Mucosa of descending colon (tissue), 3 donors: ENCODE results near the gene CDRT4. TPM values are rescaled to one million over a fixed set of nuclear protein-coding genes. Genes with fewer than 3 reads are reported as not detected.
A peak's percentile ranks its signal among the peaks of the same experiment; 100 is the strongest.

ENCODE experiments used
- ATAC-seq: fragments of 200-7000 bp; cut with Tn5 transposase; one replicate; pipeline ENCODE4 v1.9.1; 2020; ENCODE audit warnings: mild to moderate bottlenecking, moderate library complexity
- DNase-seq, 3 donors: peaks; one replicate each; pipeline ENCODE4 v3.0.0-alpha.2; 2020
- H3K36me3 ChIP-seq: fragments of 200-600 bp; one replicate; pipeline ENCODE4 v1.8.0; 2021; ENCODE audit warnings: low read depth, mild to moderate bottlenecking
- H3K4me1 ChIP-seq: fragments of 200-600 bp; one replicate; pipeline ENCODE4 v1.8.0; 2021; ENCODE audit warnings: low read depth, mild to moderate bottlenecking
- H3K4me3 ChIP-seq: fragments of 200-600 bp; one replicate; pipeline ENCODE4 v1.8.0; 2021; ENCODE audit warnings: mild to moderate bottlenecking
- H3K9me3 ChIP-seq: fragments of 200-600 bp; one replicate; pipeline ENCODE4 v1.8.0; 2021; ENCODE audit warnings: mild to moderate bottlenecking
- CTCF ChIP-seq: fragments of 200-600 bp; IDR thresholded peaks from one replicate; pipeline ENCODE4 v1.8.0; 2022; ENCODE audit warnings: antibody characterized with exemption, mild to moderate bottlenecking
- intact Hi-C, 2 donors: fragments of 100-400 bp; cut with DNase I in 1 of 2; cut with micrococcal nuclease in 1 of 2; formaldehyde crosslinking; loops; one replicate each; pipeline versions ENCODE4 v1.11.0 to v1.11.1; 2022; cut with DNase I, micrococcal nuclease
- total RNA-seq, 3 donors: library from RNA; stranded (reverse); fragmentation: NEBNext Ultra II Directional in 2 of 3; extraction: Animal tissue kit (Norgen Biotek cat#: 25700) in 2 of 3; gene quantifications; one replicate each; pipeline versions ENCODE4 v1.2.1 to v1.2.4, GENCODE V29; 2021 to 2023
- donor health status: DM: no; HTN: no; CAD: no; lungs with moderate emphysema.
- donor health status: DM: no; HTN: no; CAD: no.
- donor health status: DM: no; HTN: yes; CAD: no.

The CDRT4 gene
- total RNA-seq, 3 donors from 2014 or later, result 4.8 to 17.5 (median 5.7) TPM

GRCh38 chr17:15452746-15453145 lies 14.7 kb downstream of the CDRT4 start:
- H3K36me3 ChIP-seq, result no peaks in the 10 kb centered on the region
- DNase-seq (no peak), ATAC-seq (peak; percentile 14)
- H3K4me3 ChIP-seq, result no peak overlapping the region
- intact Hi-C loops, result no loop called here
- peaks cover 10% of the 10 kb centered on the region for H3K4me1 ChIP-seq
- TF ChIP-seq CTCF, result no peak
- no peaks in the 10 kb centered on the region for H3K9me3 ChIP-seq

GRCh38 chr17:15451680-15452079 lies 15.7 kb downstream of the CDRT4 start:
- ATAC-seq (no peak), DNase-seq (no peak)

GRCh38 chr17:15448580-15448956 lies 18.9 kb downstream of the CDRT4 start:
- DNase-seq, result no peak
- intact Hi-C loops, result no loop called here

More at GRCh38 chr17:15451680-15452079, 15.7 kb downstream of the CDRT4 start:
- intact Hi-C loops, result no loop called here
- no peaks in the 10 kb centered on the region for H3K9me3 ChIP-seq
- TF ChIP-seq CTCF, result no peak
- H3K4me3 ChIP-seq, result no peak overlapping the region
- no peaks in the 10 kb centered on the region for H3K36me3 ChIP-seq
- peaks cover 8% of the 10 kb centered on the region for H3K4me1 ChIP-seq

GRCh38 chr17:15447928-15448579 lies 19.4 kb downstream of the CDRT4 start:
- ATAC-seq (no peak), DNase-seq (no peak)
- Histone ChIP-seq H3K4me3 (no peak overlapping the region), H3K36me3 (no peaks in the 10 kb centered on the region), H3K4me1 (no peaks in the 10 kb centered on the region), H3K9me3 (no peaks in the 10 kb centered on the region)
- intact Hi-C loops, result no loop called here
- no peak for TF ChIP-seq CTCF

More at GRCh38 chr17:15448580-15448956, 18.9 kb downstream of the CDRT4 start:
- Histone ChIP-seq H3K36me3 (no peaks in the 10 kb centered on the region), H3K4me1 (no peaks in the 10 kb centered on the region), H3K4me3 (no peak overlapping the region), H3K9me3 (no peaks in the 10 kb centered on the region)
- no peak for TF ChIP-seq CTCF
- no peak for ATAC-seq

- Histone ChIP-seq H3K36me3 (no peaks in the 10 kb centered on the region), H3K4me3 (no peak overlapping the region), H3K4me1 (no peaks in the 10 kb centered on the region), H3K9me3 (no peaks in the 10 kb centered on the region)
- ATAC-seq, result no peak
- peak in 1 of 3 donors; percentile 20 for DNase-seq
- TF ChIP-seq CTCF, result no peak
- intact Hi-C loops, result no loop called here
Measured at GRCh38 chr17:15446036-15446435, 21.4 kb downstream of the CDRT4 start.

- no peak for TF ChIP-seq CTCF
- ATAC-seq (no peak), DNase-seq (no peak)
- H3K4me1 ChIP-seq, result no peaks in the 10 kb centered on the region
- intact Hi-C loops, result no loop called here
- H3K9me3 ChIP-seq, result no peaks in the 10 kb centered on the region
- no peak overlapping the region for H3K4me3 ChIP-seq
- no peaks in the 10 kb centered on the region for H3K36me3 ChIP-seq
Measured at GRCh38 chr17:15444805-15445204, 22.6 kb downstream of the CDRT4 start.
